NCI-H2029 (cell line): ENCODE data around the gene ABCC6.
A peak's percentile ranks its signal among the peaks of the same experiment; 100 is the strongest.
"Not testable (repeated sequence)": the region's sequence is repeated elsewhere in the genome, so short reads cannot be mapped to it uniquely, and the experiment has no call there.

ENCODE experiments used
- DNase-seq: peaks from one replicate; lab custom pipeline; 2025; lab: John Stamatoyannopoulos, UW

Gene ABCC6

GRCh38 chr16:16112450-16113053 lies 110.7 kb downstream of the ABCC6 start:
- no peak for DNase-seq

DNA sequence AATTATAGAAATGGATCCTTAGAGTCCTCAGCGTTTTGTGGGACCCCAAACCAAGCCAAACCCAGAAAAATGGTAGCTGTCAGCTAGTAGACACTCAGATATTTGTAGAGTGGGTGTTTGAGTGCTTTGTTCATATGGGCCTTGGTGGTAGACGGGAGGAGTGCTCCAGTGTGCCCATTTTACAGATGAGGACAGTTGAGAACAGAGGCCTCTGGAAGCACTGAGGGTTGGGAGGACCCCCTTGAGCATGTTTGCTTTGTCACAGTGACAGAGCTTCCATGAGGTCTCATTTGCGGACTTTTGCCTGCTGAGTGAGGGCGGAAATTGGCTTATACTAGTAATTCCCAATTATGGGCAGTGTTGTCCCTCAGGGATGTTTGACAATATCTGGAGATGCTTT lies 111.7 kb downstream of the ABCC6 start:
- no peak for DNase-seq

- no peak for DNase-seq
These were observed 113.2 kb downstream of the ABCC6 start for GRCh38 chr16:16110111-16110490.

GRCh38 chr16:16109453-16110110 lies 113.7 kb downstream of the ABCC6 start:
- no peak for DNase-seq

GRCh38 chr16:16108759-16109158 lies 114.5 kb downstream of the ABCC6 start:
- DNase-seq = no peak

DNA sequence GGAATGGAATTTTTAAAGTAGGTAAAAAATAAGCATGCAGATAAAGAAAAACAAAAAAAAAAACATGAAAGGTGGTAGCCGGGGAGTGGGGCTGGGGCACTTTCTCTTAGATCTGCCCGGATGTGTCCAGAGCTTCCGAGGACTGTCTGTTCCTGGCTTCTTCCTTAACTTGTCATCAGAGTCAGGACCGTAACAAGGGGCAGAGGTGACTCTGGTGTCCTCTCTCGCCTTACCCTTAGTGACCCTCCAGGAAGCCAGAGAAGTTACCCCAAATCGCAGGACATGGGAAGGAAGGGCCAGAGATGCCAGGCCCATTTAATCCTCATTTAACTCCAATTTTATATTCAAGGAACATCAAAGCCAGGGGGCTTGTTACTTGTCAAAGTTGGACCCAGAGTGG lies 115.5 kb downstream of the ABCC6 start:
- DNase-seq = no peak

GRCh38 chr16:16106466-16106865 lies 116.8 kb downstream of the ABCC6 start:
- no peak for DNase-seq

DNA sequence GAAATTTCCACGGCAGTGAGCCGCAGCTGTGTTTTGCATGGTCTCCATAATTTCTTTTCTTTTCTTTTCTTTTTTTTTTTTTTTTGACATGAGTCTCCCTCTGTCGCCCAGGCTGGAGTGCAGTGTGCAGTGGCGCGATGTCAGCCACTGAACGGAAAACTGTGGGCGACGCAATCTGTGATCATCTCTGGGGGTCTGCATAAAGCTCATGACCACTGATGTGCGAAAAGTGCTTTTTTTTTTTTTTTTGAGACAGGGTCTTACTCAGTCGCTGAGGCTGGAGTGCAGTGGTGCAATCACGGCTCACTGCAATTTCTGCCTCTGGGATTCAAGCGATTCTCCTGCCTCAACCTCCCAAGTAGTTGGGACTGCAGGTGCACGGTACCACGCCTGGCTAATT lies 117.6 kb downstream of the ABCC6 start:
- no peak for DNase-seq

DNA sequence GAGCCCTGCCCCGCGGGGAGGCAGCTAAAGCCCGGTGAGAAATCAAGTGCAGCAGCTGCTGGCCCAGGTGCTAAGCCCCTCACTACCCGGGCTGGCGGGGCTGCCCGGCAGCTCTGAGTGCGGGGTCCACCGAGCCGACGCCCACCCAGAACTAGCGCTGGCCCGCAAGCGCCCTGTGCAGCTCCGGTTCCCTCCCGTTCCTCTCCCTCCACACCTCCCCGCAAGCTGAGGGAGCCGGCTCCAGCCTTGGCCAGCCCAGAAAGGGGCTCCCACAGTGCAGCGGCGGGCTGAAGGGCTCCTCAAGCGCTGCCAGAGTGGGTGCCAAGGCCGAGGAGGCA lies 118.5 kb downstream of the ABCC6 start:
- DNase-seq = not testable (repeated sequence)

DNA sequence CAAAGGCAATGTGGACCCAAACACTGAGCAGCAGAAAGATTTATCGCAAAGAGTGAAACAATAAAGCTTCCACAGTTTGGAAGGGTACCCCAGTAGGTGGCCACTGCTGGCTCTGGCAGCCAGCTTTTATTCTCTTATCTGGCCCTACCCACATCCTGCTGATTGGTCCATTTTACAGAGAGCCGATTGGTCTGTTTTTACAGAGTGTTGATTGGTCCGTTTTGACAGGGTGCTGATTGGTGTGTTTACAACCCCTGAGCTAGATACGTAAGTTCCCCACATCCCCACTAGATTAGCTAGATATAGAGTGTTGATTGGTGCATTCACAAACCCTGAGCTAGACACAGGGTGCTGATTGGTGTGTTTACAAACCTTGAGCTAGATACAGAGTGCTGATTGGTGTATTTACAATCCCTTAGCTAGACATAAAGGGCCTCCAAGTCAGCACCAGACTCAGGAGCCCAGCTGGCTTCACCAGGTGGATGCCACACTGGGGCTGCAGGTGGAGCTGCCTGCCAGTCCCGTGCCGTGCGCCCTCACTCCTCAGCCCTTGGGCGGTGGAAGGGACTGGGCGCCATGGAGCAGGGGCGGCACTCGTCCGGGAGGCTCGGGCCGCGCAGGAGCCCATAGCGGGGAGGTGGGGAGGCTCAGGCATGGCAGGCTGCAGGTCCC lies 119.0 kb downstream of the ABCC6 start:
- not testable (repeated sequence) for DNase-seq

DNA sequence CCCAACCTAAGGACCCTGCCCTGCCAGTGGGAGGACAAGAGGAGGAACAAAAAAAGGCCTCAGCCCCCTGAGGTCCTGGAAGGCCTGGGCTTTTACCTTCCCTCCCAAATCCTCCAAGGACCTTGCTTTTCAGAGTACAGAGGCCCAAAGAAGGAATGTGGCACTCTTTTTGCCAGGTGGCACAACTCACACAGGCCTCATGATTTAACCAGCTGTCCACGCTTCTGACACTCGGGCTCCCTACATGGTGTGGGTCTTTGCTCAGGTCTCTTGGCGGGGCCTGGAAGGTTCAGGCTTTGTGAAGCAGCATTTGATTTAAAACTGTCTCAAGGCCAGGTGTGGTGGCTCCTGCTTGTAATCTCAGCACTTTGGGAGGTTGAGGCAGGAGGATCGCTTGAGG lies 120.6 kb downstream of the ABCC6 start:
- no peak for DNase-seq

DNA sequence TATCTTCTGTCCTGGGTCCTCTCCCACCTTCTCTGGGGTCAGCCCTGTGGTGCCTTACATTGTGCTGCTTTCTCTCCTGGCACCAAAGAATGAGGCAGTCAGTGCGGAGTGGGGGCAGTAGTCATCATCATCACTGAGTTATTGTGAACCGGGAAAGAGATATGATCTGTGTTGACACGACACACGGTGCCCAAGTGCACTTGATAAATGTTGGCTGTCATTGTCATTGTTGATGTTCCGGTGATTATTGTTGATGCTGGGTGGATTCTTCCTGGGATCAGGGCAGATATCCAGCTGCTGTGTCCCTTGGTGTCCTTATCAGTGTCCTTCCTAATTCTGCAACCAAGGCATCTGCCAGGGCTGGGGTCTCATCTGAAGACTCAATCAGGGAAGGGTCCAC lies 121.7 kb downstream of the ABCC6 start:
- peak; percentile 84 for DNase-seq

DNA sequence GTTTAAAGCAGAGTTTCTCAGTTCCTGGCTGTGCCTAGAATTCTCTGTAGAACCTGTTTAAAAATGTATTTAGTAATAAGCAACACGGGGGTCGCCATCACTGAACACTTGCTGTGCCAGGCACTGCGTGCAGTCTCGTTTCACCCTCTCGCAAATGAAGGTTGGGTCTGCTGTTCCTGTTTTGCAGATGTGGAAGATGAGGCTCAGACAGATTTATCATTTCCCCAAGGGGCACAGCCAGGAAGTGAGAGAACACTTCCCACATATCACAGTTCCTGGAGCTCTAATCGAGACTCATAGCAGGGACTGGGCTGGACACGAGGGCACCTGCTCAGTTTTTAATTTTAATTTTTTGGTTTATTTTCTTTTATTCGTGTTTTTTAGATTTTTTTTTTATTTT lies 122.7 kb downstream of the ABCC6 start:
- DNase-seq = no peak

DNA sequence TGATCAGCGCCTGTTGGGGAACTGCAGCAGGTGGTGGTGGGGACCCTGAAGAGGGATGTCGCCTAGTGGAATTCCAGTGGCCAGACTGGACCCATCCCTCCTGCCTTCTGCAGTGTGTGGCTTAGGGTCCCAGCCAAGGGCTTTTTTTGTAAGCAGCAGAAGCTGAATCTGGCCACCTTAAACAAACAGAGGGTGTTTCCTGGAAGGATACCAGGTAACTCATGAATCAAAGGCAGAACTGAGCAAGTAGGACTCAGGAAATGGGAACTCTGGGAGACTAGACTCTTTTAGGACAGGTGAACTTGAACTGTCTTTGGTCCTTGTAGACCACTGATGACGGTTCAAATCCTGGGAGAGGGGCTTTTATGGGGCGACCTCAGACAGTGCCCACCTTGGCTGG lies 124.0 kb downstream of the ABCC6 start:
- DNase-seq = peak; percentile 30
